SKM-1 treated with dmso at 0.1 percent for 144 hours (cell line): ENCODE measurements around the gene GALNT2.
A peak's percentile ranks its signal among the peaks of the same experiment; 100 is the strongest.

Experiments used
- DNase-seq: peaks from one replicate; lab custom pipeline; 2025; ENCODE audit not compliant: unreplicated experiment; lab: John Stamatoyannopoulos, UW

The GALNT2 gene

DNA sequence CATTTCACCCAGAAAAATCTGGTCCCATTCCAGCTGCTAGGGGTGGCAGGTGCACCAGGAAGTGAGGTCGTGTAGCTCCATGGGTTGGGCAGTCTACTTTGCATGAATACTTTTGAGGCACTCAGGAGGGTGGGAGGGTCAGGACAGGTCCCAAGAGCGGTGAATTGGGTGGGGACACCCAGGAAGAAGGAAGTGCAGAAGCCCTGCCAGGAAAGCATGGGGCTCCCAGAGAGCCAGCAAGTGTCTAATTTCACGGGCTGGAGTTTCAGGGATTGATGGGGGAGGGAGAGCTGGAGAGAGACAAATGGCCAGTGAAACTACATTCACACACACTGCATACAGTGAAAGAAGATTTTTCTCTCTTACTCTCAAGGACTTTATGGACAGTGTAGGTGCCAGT lies 137.8 kb downstream of the GALNT2 start:
- no peak for DNase-seq

DNA sequence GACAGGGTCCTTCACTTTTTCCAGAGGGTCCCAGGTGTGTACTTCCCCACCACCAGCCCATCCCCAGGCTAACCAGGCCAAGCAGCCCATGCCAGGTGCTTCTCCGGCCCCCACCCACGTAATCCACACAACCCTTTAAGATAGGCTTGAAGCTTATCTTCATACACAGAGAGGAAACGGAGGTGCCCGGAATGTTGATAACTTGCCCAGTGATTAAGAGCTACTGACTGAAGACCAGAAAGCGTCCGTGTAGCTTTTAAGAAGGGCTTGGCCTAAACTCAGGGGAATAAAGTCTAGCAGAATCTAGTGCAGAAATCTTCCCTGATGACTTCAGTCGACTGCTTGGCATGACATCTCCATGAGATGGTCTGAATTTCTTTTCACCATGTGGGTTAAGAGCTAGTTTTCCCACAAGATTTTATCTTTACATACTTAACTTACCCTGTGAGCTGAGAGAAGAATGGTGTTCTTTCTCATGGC lies 138.7 kb downstream of the GALNT2 start:
- no peak for DNase-seq

DNA sequence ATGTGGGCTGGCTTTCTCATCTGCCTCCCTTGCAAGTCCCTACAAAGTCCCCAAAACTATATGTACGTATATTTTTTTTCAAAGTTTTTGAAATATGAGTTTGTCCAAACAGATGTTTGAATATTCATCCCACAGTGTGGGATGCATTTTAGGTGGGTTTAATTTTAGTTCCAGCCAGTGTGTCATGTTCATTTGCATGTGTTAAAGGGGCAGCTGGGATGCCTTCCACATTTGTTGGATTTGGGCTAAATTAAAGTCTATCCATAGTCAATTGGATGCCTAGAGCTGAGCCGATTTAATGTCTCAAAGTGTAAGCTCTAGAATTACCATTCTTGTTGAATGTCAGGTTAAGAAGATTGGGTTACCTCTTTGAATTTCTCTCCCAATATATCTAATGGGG lies 139.2 kb downstream of the GALNT2 start:
- DNase-seq: no peak

DNA sequence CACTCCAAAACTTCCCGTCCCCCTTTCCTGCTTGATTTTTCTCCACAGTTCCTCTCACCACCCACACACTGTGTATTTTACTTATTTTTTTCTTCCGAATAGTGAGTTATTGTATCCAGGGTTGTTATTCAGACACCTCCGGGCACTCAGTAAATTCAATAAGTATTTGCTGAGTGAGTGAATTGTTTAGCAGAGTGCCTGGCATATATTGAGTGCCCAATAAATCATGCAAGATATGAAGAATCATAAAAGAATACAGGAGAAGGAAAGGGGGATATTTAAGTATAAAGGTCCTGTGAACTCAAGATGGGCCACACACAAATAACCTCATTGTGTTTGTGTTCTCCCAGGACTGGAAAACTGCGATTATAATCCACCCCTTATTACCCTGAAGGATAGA lies 139.9 kb downstream of the GALNT2 start:
- no peak for DNase-seq

DNA sequence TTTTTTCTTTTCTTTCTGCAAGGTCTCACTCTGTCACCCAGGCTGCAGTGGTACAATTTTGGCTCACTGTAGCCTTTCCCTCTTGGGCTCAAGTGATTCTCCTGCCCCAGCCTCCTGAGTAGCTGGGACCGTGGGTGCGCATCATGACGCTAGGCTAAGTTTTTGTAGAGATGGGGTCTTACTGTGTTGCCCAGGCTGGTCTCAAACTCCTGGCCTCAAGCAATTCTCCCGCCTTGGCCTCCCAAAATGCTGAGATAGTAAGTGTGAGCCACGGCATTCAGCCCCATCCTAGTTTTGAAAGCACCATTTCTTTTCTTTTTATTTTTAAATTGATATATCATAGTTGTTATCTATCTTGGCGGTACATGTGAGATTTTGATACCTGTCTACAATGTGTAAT lies 140.6 kb downstream of the GALNT2 start:
- DNase-seq: no peak

DNA sequence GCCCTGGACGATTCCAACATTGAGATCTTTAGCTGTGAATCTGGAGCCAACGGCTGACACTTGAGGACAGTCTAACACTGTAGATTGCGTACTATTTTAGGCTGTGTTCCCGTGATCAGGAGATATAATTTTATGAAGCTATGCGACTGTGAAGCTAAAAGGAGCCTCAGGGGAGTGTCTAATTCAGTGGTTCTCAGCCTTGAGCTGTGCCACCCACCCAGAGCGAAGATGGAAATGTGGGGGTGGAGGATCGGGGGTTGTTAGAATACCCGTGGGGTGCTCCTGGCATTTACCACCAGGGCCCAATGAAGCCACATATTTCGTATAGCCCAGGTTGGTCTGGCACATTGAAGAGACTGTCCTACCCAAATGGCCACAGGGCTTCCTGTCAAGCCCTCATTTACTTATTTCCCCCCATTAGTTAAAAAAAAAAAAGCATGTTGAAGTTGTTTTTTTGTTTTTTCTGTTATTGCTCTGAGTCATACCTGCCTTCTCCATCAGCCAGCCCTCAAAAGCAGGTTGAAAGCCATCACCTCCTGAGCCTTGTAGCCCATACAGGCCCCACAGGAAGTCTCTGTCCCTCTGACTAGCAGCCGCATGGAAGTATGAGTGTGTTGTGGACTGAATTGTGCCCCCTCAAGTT lies 141.7 kb downstream of the GALNT2 start:
- no peak for DNase-seq

DNA sequence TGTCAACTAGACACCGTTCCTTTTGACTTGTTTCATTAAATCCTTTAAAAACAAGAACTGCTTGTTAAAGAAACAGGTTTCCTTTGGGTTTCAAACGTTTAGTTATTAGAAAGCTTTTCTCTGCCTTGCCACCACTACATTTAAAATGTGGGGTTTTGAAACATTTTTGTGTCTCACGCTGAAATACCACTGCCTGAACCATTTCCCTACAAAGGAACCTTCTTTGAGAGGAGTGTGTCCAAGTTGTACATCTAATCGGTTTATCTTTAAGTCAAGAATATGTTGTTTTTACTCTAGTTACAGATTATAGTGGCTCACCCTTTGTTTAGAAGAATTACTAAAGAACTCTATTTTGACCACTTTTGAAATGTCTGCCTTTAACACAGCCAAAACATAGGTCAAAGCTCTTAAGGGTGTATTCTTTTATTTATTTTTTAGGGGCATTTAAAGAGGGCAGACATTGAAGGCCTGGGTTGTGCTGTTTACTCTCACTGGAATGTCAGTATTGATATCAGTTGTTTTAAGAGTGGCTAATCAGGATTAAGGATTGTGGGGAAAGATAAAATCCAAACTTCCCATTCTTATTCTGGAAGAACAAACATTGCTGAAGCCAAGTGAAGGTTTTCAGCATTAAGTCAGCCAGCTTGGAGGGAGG lies 143.4 kb downstream of the GALNT2 start:
- no peak for DNase-seq

DNA sequence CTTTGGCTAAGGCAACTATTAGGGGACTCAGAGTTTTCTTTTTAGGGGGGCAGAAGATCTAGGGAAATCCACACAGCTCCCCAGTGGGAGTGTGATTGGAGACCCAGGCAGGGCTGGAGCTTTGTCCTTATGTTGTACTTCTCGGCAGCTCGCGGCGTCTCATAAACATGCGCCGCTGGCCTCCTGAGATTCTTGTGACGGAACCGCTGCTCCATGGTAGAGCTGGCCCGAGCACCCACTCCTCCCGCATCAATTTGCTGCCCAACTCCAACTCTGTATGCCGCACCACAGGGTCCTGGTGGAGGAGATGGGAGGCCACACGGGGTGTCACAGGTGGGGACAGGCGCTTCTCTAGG lies 143.9 kb downstream of the GALNT2 start:
- no peak for DNase-seq

DNA sequence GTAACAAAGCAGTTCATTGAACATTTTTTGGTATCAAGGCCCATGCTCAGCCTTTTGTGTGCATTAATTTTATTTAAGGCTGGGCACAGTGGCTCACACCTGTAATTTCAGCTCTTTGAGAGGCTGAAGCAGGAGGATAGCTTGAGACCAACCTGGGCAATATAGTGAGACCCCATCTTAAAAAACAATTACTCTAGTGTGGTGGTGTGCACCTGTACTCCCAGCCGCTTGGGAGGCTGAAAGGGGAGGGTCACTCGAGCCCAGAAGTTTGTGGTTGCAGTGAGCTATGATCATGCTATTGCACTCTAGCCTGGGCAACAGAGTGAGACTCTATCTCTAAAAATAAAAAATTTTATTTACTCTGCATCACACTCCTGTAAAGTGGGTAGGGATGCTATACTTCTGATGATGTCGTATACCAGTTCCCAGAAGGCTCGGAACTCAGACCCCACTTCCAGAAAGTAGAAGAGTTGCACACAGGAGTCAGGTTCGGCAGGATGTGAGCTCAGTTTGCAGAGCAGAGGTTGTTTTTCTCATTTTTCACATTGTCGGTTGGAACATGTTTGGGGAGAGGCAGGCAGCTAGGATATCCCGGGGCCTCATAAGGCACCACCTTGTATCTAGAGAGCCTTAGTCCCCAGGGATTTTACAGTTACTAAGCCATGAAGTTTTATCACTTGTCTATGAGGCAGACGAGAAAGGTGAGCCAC lies 144.6 kb downstream of the GALNT2 start:
- DNase-seq: no peak

DNA sequence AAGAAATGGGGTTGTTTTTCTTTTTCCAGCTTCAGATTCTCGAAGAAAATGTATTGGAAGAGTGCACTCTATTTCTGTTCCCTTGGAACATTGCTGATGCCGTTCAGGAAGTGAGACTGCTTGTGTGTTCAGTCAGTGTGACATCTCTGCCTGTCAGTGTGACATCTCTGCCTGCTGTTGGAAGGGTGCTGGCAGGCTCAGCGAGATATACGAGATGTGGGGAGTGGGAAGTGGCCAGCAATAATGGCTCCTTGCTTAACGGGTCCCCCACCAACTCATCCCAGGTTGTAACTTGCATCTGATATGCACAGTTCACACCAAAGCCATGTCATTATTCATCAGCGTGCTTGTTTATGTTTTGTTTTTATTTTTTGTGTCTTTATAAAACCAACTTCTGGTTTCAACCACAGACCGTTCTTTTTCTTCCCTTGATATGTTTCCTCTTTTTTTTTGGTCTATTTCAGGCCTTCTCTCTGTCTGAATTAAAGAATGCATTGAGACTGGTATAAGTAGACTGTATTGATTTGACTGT lies 145.4 kb downstream of the GALNT2 start:
- DNase-seq: peak; percentile 13

DNA sequence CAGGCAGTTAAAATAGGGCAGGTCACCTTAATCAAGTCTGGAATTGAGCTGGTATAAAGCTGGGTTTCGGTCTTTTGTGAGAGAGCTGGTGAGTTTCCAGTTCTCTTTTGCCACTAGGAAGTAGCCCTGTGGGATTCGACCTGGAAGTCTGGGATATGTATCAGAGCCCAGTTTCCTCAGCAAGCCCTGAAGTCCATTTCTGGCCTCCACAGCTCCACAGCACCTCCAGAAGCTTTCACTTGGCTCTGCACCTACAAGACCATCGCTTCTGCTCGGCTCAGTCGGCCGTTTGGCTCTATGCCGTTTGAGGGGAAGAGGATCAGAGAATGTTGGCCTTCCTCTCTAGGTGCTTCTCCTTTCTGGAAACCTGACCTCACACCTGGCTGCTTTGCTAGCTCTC lies 148.0 kb downstream of the GALNT2 start:
- no peak for DNase-seq

DNA sequence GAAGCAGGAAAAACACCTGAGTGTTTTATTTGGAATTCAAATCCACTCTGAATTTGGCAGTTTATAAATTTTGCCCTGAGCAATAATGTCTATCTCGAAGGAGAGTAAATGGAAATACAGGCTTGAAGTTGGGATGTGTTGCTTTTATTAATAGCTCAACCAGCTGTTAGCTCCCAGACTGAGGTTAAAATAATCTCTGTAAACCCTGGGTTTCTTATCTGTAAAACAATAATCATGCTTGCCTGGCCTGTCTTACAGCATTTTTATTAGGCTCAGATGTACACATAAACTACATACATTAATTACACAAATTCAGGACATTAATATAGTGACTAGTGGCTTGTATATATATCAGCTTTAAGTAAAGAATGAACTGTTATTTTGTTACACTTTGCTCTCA lies 148.5 kb downstream of the GALNT2 start:
- no peak for DNase-seq

DNA sequence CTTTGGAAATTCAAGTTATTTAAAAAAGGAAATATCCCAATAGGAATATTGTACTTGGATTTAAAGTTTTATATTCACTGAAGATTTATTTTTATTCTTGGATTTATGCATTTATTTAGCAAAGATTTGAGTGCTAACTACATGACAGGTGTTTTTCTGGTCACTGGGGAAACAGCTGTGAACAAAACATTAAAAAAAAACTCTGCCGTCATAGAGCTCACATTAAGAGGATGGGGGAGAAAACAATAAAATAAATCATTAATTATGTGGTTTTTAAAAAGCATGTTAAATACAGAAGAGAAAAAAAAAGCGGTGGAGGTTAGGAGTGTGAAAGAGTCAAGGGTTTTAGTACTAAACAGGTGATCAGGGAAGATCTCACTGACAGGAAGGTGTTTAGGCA lies 149.9 kb downstream of the GALNT2 start:
- no peak for DNase-seq

DNA sequence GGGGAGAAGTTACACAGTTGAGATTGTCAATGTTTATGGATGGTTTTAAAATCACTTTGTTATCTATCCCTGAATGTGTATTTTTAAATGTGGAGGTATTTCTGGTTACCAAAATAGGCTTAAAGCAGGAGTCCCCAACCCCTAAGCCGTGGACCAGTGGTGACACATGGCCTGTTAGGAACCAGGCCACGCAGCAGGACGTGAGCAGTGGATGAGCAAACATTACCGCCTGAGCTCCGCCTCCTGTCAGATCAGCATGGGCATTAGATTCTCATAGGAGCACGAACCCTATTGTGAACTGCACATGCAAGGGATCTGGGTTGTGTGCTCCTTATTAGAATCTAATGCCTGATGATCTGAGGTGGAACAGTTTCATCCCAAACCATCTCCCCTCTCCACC lies 151.6 kb downstream of the GALNT2 start:
- no peak for DNase-seq

DNA sequence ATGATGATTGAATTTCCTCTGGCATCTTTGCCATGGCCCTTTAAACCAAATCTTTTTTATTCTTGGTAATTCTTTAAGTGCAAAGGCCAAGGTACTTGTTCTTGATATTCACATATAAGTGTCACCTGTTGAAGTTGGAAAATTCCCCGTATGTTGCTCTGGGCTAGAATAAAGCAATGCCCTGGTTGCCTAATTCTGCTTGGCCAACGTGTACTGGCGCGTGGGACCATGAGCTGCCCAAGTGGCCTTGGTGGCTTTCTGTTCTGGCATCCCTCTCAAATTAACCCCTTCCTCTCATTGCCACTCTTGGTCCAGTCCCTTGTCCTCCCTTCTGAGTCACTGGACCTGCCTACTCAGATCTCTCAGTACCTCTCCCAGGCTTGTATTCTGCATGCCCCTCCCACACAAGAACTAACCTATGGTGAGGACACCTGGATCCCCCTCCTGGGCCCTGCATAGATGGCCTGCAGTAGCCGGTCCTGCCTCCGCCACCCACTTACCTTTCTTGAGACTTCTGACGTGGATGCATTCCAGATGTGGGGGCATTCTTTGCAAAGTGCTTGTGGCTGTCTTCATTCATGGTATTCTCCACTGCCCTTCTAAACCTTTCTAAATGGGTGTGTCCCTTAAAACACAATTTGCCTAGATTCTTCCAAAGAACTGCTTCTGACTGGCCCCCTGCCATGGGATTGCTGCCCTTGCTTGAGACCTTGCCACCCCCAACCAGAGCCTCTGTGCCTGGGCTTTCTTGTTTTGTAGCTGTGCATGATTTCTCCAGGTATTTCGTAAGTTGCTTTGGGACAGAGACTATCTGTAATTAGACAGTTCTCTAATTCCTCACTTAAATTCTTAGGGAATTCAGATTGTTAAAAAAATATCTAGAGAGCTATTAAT lies 152.4 kb downstream of the GALNT2 start:
- DNase-seq: no peak

DNA sequence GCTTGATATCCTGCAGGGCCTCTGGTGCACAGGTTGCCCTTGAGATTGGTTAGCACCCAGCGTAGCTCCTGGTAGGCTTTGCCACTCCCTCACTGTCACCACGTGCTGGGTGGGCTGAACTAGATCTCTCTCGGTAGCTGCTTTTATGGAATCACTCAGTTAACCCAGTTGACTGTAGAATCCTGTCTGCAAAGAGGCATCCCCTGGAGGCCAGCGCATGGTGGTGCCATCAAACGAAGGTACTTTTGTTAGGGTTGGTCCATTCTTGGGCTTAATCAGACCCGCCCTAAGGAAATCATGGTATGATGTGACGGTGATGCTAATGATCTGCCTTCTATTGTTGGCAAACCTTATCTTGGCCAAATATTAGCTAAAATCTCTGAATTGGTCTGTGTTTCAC lies 153.4 kb downstream of the GALNT2 start:
- DNase-seq: no peak

DNA sequence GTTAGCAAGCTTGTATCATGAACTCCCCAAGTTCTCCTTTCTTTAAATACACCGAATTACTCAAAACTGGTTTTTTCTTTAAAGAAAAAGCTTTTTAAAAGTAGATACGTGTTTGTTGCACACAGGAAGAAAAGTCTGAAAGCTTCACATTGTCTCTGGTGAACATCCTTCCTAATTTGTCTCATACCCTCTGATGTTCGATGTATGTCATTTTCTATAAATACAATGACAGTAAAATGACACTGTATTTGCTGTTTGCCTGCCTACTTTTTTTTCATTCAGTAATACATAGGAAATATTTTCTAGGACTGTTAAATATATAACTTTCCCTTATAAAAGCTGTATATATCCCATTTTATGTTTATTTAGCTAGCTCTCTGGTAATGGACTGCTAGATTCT lies 153.9 kb downstream of the GALNT2 start:
- no peak for DNase-seq

DNA sequence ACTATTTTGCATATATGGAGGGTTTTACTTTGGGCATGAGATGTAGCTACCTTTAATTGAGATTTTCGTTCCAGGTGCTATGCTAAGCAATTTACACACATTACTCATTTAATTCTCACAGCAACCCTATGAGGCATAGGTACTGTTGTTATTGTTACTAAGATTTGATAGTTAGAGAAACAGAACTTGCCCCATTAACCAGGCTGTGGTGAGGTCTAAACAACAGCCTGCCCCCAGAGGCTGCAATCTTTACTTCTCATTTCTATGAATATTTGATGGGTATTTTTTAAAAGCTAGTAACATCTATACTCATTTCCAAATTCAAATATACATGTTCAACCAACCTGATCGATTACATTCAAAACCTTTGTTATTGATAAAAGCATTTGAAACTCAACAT lies 155.6 kb downstream of the GALNT2 start:
- peak; percentile 13 for DNase-seq

DNA sequence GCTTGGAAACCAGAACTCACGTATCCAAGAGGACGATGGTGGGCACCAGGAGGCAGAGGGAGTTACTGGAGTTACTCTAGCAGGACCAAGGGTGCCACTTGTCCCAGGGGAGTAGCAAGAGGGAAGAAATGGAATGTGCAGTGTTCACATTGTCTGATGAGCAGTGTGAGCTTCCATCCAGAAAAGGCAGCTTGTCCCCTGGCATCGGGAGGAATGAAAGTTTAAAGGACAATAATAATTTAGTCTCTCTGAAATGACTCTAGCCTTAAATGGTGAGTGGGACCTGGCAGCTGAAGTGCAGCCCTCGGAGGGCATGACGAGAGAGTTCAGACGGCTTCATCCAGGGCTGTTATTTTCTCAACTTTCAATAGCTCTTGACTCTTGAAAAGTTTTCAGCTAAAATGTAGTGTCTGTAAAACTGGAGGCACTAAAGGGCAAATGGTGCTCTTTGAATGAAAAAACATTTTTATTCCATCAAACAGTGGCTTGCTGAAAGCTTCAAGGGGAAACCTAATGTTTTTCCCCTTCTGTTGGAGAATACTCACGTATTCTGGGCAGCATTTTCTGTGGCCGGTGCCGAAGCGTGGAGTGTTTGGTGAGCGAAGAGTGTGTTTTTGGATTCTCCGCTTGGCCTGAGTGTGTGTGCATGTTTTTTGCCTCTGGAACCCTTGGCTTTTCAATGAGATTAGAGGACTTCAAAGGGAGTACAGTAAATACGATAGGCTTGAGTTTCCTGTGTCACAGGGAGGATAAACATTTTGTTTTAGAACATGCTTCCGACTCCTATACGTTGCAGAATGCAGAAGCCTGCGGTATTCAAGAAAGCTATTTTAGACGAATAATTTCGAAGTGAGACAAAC lies 157.3 kb downstream of the GALNT2 start:
- no peak for DNase-seq
